ENCODE results near the gene LHPP. TPM values are rescaled to one million over a fixed set of nuclear protein-coding genes. Genes with fewer than 3 reads are reported as not detected.
A peak's percentile ranks its signal among the peaks of the same experiment; 100 is the strongest.

LHPP gene
- total and polyA plus RNA-seq, 10 of the 15 experiments (the other 5 are each of a cell fraction or from before 2014, with no cell fraction given) = 0.79 to 9.8 (median 6.7) TPM

- Histone ChIP-seq H3K36me3 (ENCODE audit: control insufficient read depth in 2 of 2, insufficient read depth in 2 of 2, low read length in 1 of 2) (no peaks in the 10 kb centered on the region), H3K27ac (ENCODE audit: control insufficient read depth, insufficient read depth) (no peak overlapping the region), H3K4me3 (no peak overlapping the region), H3K79me2 (ENCODE audit: control insufficient read depth, insufficient read depth, low read length) (no peaks in the 10 kb centered on the region), H3K9ac (ENCODE audit: control insufficient read depth, insufficient read depth, low read length) (no peak overlapping the region), H3K9me3 (replicated peaks; ENCODE audit: control insufficient read depth, insufficient read depth, low read length) (no peaks in the 10 kb centered on the region), H3K27me3 (replicated peaks in 1 of 2; ENCODE audit: control insufficient read depth in 2 of 2, insufficient read depth in 2 of 2, low read length in 1 of 2) (no peaks in the 10 kb centered on the region), H3K4me2 (ENCODE audit: control insufficient read depth, insufficient read depth) (no peak overlapping the region), H2AFZ (ENCODE audit: control insufficient read depth, low read depth, low read length) (no peak overlapping the region), H3K4me1 (ENCODE audit: control insufficient read depth, insufficient read depth, low read length) (peaks cover 4% of the 10 kb centered on the region; the same call in 1 of the 2 replicates), H4K20me1 (ENCODE audit: control insufficient read depth, insufficient read depth) (no peaks in the 10 kb centered on the region; the same call in 1 of the 2 replicates)
- ChIA-PET SMC1A (ENCODE audit: uncharacterized antibody, unreplicated experiment) (interaction anchor here (0.6 to 1.4 kb wide), 5 partner anchors 209 to 460 kb away, joined by 3 to 7 read pairs (median 3); no protein-coding TSS in a partner anchor), POLR2A (no interaction called here), CTCF (interaction anchor here (0.9 to 15.4 kb wide), 7 partner anchors 27 to 302 kb away, joined by 3 to 149 read pairs (median 3); partner anchors contain the start of gene FAM53B), RAD21 (ENCODE audit: unreplicated experiment) (interaction anchor here (0.6 to 1.5 kb wide), 5 partner anchors 71 to 505 kb away, joined by 3 to 5 read pairs (median 3); partner anchors contain the start of gene LHPP)
- BruUV-seq (replicated peaks) = no TSS peak
- in situ Hi-C loops (cut with MboI) = no loop called here
- 54% methylated on average over 11 of the region's 11 CpGs for WGBS (ENCODE audit: insufficient coverage, insufficient replicate concordance, low lambda C conversion rate, missing lambda C conversion rate)
- intact Hi-C loops (cut with micrococcal nuclease; ENCODE audit: unreplicated experiment) = no loop called here
- FAIRE-seq (no peak), DNase-seq (ENCODE audit: low read depth, low spot score) (no peak), ATAC-seq (peak; percentile 37)
- TF ChIP-seq WRNIP1 (IDR thresholded peaks at IDR 0.05; ENCODE audit: borderline replicate concordance, low read depth, low read length) (no peak), MTA2 (IDR thresholded peaks at IDR 0.05; ENCODE audit: low read depth) (no peak), YY1 (IDR thresholded peaks at IDR 0.05; ENCODE audit: low read depth, low read length) (0 out of 2 replicates have a peak, but pooled peaks have one; percentile 35), RAD21 (IDR thresholded peaks at IDR 0.05; ENCODE audit: insufficient read depth, low read depth, low read length) (0 out of 2 replicates have a peak, but pooled peaks have one; percentile 23)
- TF ChIP-seq, protein P1, sequence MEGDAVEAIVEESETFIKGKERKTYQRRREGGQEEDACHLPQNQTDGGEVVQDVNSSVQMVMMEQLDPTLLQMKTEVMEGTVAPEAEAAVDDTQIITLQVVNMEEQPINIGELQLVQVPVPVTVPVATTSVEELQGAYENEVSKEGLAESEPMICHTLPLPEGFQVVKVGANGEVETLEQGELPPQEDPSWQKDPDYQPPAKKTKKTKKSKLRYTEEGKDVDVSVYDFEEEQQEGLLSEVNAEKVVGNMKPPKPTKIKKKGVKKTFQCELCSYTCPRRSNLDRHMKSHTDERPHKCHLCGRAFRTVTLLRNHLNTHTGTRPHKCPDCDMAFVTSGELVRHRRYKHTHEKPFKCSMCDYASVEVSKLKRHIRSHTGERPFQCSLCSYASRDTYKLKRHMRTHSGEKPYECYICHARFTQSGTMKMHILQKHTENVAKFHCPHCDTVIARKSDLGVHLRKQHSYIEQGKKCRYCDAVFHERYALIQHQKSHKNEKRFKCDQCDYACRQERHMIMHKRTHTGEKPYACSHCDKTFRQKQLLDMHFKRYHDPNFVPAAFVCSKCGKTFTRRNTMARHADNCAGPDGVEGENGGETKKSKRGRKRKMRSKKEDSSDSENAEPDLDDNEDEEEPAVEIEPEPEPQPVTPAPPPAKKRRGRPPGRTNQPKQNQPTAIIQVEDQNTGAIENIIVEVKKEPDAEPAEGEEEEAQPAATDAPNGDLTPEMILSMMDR (IDR thresholded peaks at IDR 0.05 in 2 of 3, conservative IDR thresholded peaks at IDR 0.05 in 1 of 3; ENCODE audit: control insufficient read depth in 2 of 3, extremely low read depth in 1 of 3, insufficient read depth in 1 of 3, low read depth in 3 of 3, low read length in 3 of 3) = peak; percentile 28 to 38 (median 37); a peak in 3 of 6 replicates
Measured at GRCh38 chr10:124532106-124532641, 70.6 kb downstream of the LHPP start.
